IMR-90 (cell line): ENCODE results near the gene DNM3. TPM values are rescaled to one million over a fixed set of nuclear protein-coding genes. Genes with fewer than 3 reads are reported as not detected.

Experiments used
- ATAC-seq: fragments of 200-7000 bp; cut with Tn5 transposase; 2 replicates; pipeline ENCODE4 v1.9.1; 2020; ENCODE audit warnings: low read depth, mild to moderate bottlenecking, moderate library complexity
- BruUV-seq: library from RNA; stranded (reverse); fragments of 400-500 nt; replicated peaks from 2 replicates; lab custom pipeline; 2021; lab: Mats Ljungman, UMichigan
- CTCF ChIA-PET: fragments of 300-600 bp; formaldehyde crosslinking; extraction: SDS; loops from one replicate; lab custom pipeline; 2021; ENCODE audit warnings: antibody characterized with exemption; lab: Yijun Ruan, JAX
- POLR2A ChIA-PET: fragments of 300-600 bp; sonication (Branson Sonifier 250); formaldehyde crosslinking; loops from one replicate; lab custom pipeline; 2022; ENCODE audit warnings: antibody characterized with exemption; ENCODE audit not compliant: unreplicated experiment; lab: Charles Lee
- DNase-seq: peaks from one replicate; pipeline ENCODE4 v3.0.0; 2013
- H2AFZ ChIP-seq: replicated peaks from 2 replicates; pipeline ENCODE3; 2013; ENCODE audit warnings: low read length, mild to moderate bottlenecking; ENCODE audit not compliant: poor library complexity
- H2AK5ac ChIP-seq: 2 replicates; pipeline ENCODE4 v1.6.1; 2013; ENCODE audit warnings: low read depth, low read length, inconsistent platforms
- H2AK9ac ChIP-seq: replicated peaks from 2 replicates; pipeline ENCODE3; 2013; ENCODE audit warnings: mild to moderate bottlenecking, low read depth, low read length, moderate library complexity; ENCODE audit not compliant: poor library complexity
- H2BK120ac ChIP-seq: 2 replicates; pipeline ENCODE4 v1.6.1; 2013; ENCODE audit warnings: low read depth, low read length, inconsistent platforms
- H2BK15ac ChIP-seq: 3 replicates; pipeline ENCODE4 v1.6.1; 2013; ENCODE audit warnings: low read depth, low read length, inconsistent platforms
- H2BK20ac ChIP-seq: 2 replicates; pipeline ENCODE4 v1.6.1; 2013; ENCODE audit warnings: low read depth, mild to moderate bottlenecking, inconsistent platforms, low read length, moderate library complexity
- H2BK5ac ChIP-seq: 2 replicates; pipeline ENCODE4 v1.6.1; 2013; ENCODE audit warnings: mild to moderate bottlenecking, low read depth, low read length, inconsistent platforms; ENCODE audit not compliant: poor library complexity, severe bottlenecking
- H3K14ac ChIP-seq: replicated peaks from 2 replicates; pipeline ENCODE4 v1.6.1; 2013; ENCODE audit warnings: low read depth, low read length, inconsistent platforms
- H3K18ac ChIP-seq: 2 replicates; pipeline ENCODE4 v1.6.1; 2013; ENCODE audit warnings: low read depth, low read length, control low read depth
- H3K23ac ChIP-seq: 2 replicates; pipeline ENCODE4 v1.6.1; 2013; ENCODE audit warnings: low read depth, low read length, inconsistent platforms
- H3K27ac ChIP-seq: 2 replicates; pipeline ENCODE4 v1.5.1; 2013; ENCODE audit warnings: mild to moderate bottlenecking, control low read depth, low read length; ENCODE audit not compliant: insufficient read depth
- H3K27me3 ChIP-seq: 2 replicates; pipeline ENCODE4 v1.6.1; 2013; ENCODE audit warnings: low read length; ENCODE audit not compliant: control insufficient read depth, insufficient read depth
- H3K36me3 ChIP-seq: 2 replicates; pipeline ENCODE4 v1.6.1; 2013; ENCODE audit warnings: low read length, mixed read lengths; ENCODE audit not compliant: control insufficient read depth, insufficient read depth
- H3K4ac ChIP-seq: 2 replicates; pipeline ENCODE4 v1.6.1; 2013; ENCODE audit warnings: low read depth, low read length, inconsistent platforms
- H3K4me1 ChIP-seq: 2 replicates; pipeline ENCODE4 v1.6.1; 2013; ENCODE audit warnings: low read length, mixed read lengths; ENCODE audit not compliant: control insufficient read depth, insufficient read depth
- H3K4me2 ChIP-seq: 2 replicates; pipeline ENCODE4 v1.6.1; 2013; ENCODE audit warnings: low read depth, mild to moderate bottlenecking, control low read depth, low read length, moderate library complexity
- H3K4me3 ChIP-seq: 2 replicates; pipeline ENCODE4 v1.5.1; 2013; ENCODE audit warnings: low read depth, mild to moderate bottlenecking, control low read depth, low read length, moderate library complexity; ENCODE audit not compliant: insufficient read depth
- H3K56ac ChIP-seq: 2 replicates; pipeline ENCODE4 v1.6.1; 2013; ENCODE audit warnings: low read length, inconsistent platforms; ENCODE audit not compliant: insufficient read depth; ENCODE audit errors: extremely low read depth
- H3K79me1 ChIP-seq, 2 experiments: 2 replicates each; pipeline ENCODE4 v1.6.1; 2013; ENCODE audit warnings: low read length in 2 of 2, inconsistent platforms in 1 of 2, low read depth in 1 of 2
- H3K9ac ChIP-seq: 2 replicates; pipeline ENCODE4 v1.6.1; 2013; ENCODE audit warnings: low read depth, low read length, control low read depth
- H3K9me1 ChIP-seq: 2 replicates; pipeline ENCODE4 v1.6.1; 2013; ENCODE audit warnings: low read length, inconsistent platforms; ENCODE audit not compliant: insufficient read depth
- H3K9me3 ChIP-seq: 2 replicates; pipeline ENCODE4 v1.6.1; 2013; ENCODE audit warnings: low read length; ENCODE audit not compliant: control insufficient read depth, insufficient read depth
- H4K20me1 ChIP-seq: 2 replicates; pipeline ENCODE4 v1.6.1; 2013; ENCODE audit warnings: low read length, inconsistent platforms; ENCODE audit not compliant: insufficient read depth
- H4K5ac ChIP-seq: 2 replicates; pipeline ENCODE4 v1.6.1; 2013; ENCODE audit warnings: mild to moderate bottlenecking, low read depth, low read length, control low read depth
- H4K8ac ChIP-seq, 2 experiments: 2 replicates each; pipeline ENCODE4 v1.6.1; 2013; ENCODE audit warnings: low read depth in 2 of 2, low read length in 2 of 2, control low read depth in 1 of 2, inconsistent platforms in 1 of 2
- H4K91ac ChIP-seq: 2 replicates; pipeline ENCODE4 v1.6.1; 2013; ENCODE audit warnings: low read depth, low read length, inconsistent platforms; ENCODE audit not compliant: insufficient read depth
- BHLHE40 ChIP-seq: fragments of 150-350 bp; IDR thresholded peaks from 2 replicates; pipeline ENCODE4 v1.6.1; 2016; ENCODE audit warnings: mild to moderate bottlenecking, low read depth, low read length
- CEBPB ChIP-seq: IDR thresholded peaks from 2 replicates; pipeline ENCODE4 v1.6.1; 2012; ENCODE audit warnings: low read depth, low read length, improper control_type of control experiment
- CHD1 ChIP-seq: IDR thresholded peaks from 2 replicates; pipeline ENCODE4 v1.6.1; 2012; ENCODE audit warnings: low read depth, low read length, improper control_type of control experiment
- FOS ChIP-seq: fragments of 150-350 bp; IDR thresholded peaks from 2 replicates; pipeline ENCODE4 v1.6.1; 2016; ENCODE audit warnings: low read depth, low read length
- MAFK ChIP-seq: IDR thresholded peaks from 2 replicates; pipeline ENCODE4 v1.6.1; 2012; ENCODE audit warnings: low read depth, low read length, improper control_type of control experiment
- MAZ ChIP-seq: IDR thresholded peaks from 2 replicates; pipeline ENCODE4 v1.6.1; 2012; ENCODE audit warnings: low read depth, mild to moderate bottlenecking, low read length, improper control_type of control experiment, moderate library complexity, borderline replicate concordance
- MXI1 ChIP-seq: IDR thresholded peaks from 2 replicates; pipeline ENCODE4 v1.6.1; 2012; ENCODE audit warnings: low read depth, mild to moderate bottlenecking, low read length, moderate library complexity, borderline replicate concordance
- NFE2L2 ChIP-seq: fragments of 150-350 bp; IDR thresholded peaks from 2 replicates; pipeline ENCODE4 v1.6.1; 2016; ENCODE audit warnings: low read depth, mild to moderate bottlenecking, low read length
- POLR2A ChIP-seq: IDR thresholded peaks from 2 replicates; pipeline ENCODE4 v1.6.1; 2012; ENCODE audit warnings: mild to moderate bottlenecking, low read depth, low read length
- RAD21 ChIP-seq: IDR thresholded peaks from 2 replicates; pipeline ENCODE4 v1.6.1; 2012; ENCODE audit warnings: low read length, improper control_type of control experiment
- RCOR1 ChIP-seq: IDR thresholded peaks from 2 replicates; pipeline ENCODE4 v1.6.1; 2012; ENCODE audit warnings: mild to moderate bottlenecking, low read length, improper control_type of control experiment; ENCODE audit not compliant: insufficient replicate concordance
- RFX5 ChIP-seq: IDR thresholded peaks from 2 replicates; pipeline ENCODE4 v1.8.0; 2012; ENCODE audit warnings: low read depth, mild to moderate bottlenecking, low read length, moderate library complexity
- SMC3 ChIP-seq: fragments of 150-350 bp; IDR thresholded peaks from 2 replicates; pipeline ENCODE4 v1.6.1; 2016; ENCODE audit warnings: low read depth, mild to moderate bottlenecking, antibody characterized with exemption, low read length, moderate library complexity
- WGBS, 2 experiments: methylation state at CpG; one replicate each; pipeline versions ENCODE4 v1.1.5 to v1.1.7; 2013; ENCODE audit warnings: missing lambda C conversion rate in 2 of 2; ENCODE audit not compliant: insufficient read length in 1 of 2; ENCODE audit errors: extremely low coverage in 2 of 2; 5-methylcytosine and 5-hydroxymethylcytosine counted together
- dilution Hi-C: fragments of 300-500 bp; cut with HindIII; formaldehyde crosslinking; loops from one replicate; pipeline ENCODE4 v1.14.3; 2018; ENCODE audit warnings: low sequenced_read_pairs; ENCODE audit not compliant: unreplicated experiment
- in situ Hi-C: fragments of 300-500 bp; cut with MboI; formaldehyde crosslinking; loops from 3 replicates; pipeline ENCODE4 v1.14.3; 2019; ENCODE audit warnings: low sequenced_read_pairs, inconsistent platforms, mixed read lengths
- intact Hi-C: fragments of 100-400 bp; cut with micrococcal nuclease; formaldehyde crosslinking; loops from 2 replicates; pipeline ENCODE4 v1.10.0; 2022
- polyA plus RNA-seq, 3 experiments: library from polyadenylated mRNA; depleted of rRNA; stranded (reverse); fragments of >200 nt; gene quantifications; 2 replicates each; pipeline ENCODE4 v1.2.3, GENCODE V29; 2012; ENCODE audit warnings: low replicate concordance in 1 of 3
- total RNA-seq: library from RNA; depleted of rRNA; stranded (reverse); fragments of >200 nt; gene quantifications from 2 replicates; pipeline ENCODE4 v1.2.3, GENCODE V29; 2012
- TF ChIP-seq, protein P1 (sequence below): fragments of 150-350 bp; IDR thresholded peaks from 2 replicates; pipeline ENCODE4 v1.6.1; 2016; ENCODE audit warnings: low read depth, mild to moderate bottlenecking, low read length, moderate library complexity, borderline replicate concordance
- TF ChIP-seq, protein P2 (sequence below): fragments of 150-350 bp; IDR thresholded peaks from 2 replicates; pipeline ENCODE4 v1.6.1; 2017; ENCODE audit warnings: mild to moderate bottlenecking, antibody characterized with exemption, low read length, low read depth
- TF ChIP-seq, protein P3 (sequence below): conservative IDR thresholded peaks from 2 replicates; pipeline ENCODE4 v1.5.1; 2012; ENCODE audit warnings: mild to moderate bottlenecking, low read depth, low read length, improper control_type of control experiment

Gene DNM3
- total and polyA plus RNA-seq, 2 of the 4 experiments (the other 2 are of a cell fraction), result 0.36 TPM

DNA sequence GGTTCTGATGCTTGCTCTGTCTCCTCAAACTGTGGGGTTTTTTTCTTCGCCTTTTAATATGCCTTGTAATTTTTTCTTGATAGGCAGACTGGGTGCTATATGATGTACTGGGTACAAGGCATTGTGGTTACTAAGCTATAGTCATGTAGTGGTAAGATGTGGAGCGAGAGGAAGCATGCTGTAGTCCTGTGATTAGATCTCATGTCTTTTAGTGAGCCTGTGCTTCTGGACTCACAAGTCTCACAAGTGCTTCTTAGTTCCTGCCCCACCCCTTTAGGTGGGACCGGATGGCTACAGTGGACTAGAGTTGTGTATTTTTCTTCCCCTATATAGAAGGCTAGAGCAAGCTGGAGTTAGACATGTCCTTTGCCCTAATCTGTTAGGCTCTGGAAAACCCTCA is 178.7 kb downstream of the DNM3 start:
- Histone ChIP-seq H4K8ac (no peak overlapping the region), H3K9ac (no peak overlapping the region), H3K18ac (no peak overlapping the region), H3K79me1 (no peaks in the 10 kb centered on the region), H3K4me3 (no peak overlapping the region), H3K36me3 (no peaks in the 10 kb centered on the region), H3K4ac (no peak overlapping the region), H3K4me1 (no peaks in the 10 kb centered on the region), H4K91ac (no peak overlapping the region), H3K9me1 (0 out of 2 replicates have a peak, but pooled peaks cover 2% of the 10 kb centered on the region), H3K14ac (no peak overlapping the region), H2AK5ac (no peak overlapping the region), H2BK15ac (no peak overlapping the region), H4K5ac (no peak overlapping the region), H2AFZ (no peak overlapping the region), H3K56ac (no peak overlapping the region), H2BK20ac (no peak overlapping the region), H2BK120ac (no peak overlapping the region), H3K23ac (no peak overlapping the region), H3K27me3 (no peaks in the 10 kb centered on the region), H3K9me3 (no peaks in the 10 kb centered on the region), H4K20me1 (no peaks in the 10 kb centered on the region), H2BK5ac (no peak overlapping the region), H2AK9ac (no peak overlapping the region), H3K4me2 (no peak overlapping the region), H3K27ac (no peak overlapping the region)
- no TSS peak for BruUV-seq
- TF ChIP-seq NFE2L2 (no peak), SMC3 (no peak), BHLHE40 (no peak), CEBPB (no peak), FOS (no peak), MAFK (no peak), RCOR1 (no peak), MXI1 (no peak), RAD21 (no peak), CHD1 (no peak), MAZ (no peak), POLR2A (no peak), RFX5 (no peak)
- TF ChIP-seq, protein P1, sequence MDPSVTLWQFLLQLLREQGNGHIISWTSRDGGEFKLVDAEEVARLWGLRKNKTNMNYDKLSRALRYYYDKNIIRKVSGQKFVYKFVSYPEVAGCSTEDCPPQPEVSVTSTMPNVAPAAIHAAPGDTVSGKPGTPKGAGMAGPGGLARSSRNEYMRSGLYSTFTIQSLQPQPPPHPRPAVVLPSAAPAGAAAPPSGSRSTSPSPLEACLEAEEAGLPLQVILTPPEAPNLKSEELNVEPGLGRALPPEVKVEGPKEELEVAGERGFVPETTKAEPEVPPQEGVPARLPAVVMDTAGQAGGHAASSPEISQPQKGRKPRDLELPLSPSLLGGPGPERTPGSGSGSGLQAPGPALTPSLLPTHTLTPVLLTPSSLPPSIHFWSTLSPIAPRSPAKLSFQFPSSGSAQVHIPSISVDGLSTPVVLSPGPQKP, result no peak
- TF ChIP-seq, protein P2, sequence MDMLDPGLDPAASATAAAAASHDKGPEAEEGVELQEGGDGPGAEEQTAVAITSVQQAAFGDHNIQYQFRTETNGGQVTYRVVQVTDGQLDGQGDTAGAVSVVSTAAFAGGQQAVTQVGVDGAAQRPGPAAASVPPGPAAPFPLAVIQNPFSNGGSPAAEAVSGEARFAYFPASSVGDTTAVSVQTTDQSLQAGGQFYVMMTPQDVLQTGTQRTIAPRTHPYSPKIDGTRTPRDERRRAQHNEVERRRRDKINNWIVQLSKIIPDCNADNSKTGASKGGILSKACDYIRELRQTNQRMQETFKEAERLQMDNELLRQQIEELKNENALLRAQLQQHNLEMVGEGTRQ, result no peak
- TF ChIP-seq, protein P3, sequence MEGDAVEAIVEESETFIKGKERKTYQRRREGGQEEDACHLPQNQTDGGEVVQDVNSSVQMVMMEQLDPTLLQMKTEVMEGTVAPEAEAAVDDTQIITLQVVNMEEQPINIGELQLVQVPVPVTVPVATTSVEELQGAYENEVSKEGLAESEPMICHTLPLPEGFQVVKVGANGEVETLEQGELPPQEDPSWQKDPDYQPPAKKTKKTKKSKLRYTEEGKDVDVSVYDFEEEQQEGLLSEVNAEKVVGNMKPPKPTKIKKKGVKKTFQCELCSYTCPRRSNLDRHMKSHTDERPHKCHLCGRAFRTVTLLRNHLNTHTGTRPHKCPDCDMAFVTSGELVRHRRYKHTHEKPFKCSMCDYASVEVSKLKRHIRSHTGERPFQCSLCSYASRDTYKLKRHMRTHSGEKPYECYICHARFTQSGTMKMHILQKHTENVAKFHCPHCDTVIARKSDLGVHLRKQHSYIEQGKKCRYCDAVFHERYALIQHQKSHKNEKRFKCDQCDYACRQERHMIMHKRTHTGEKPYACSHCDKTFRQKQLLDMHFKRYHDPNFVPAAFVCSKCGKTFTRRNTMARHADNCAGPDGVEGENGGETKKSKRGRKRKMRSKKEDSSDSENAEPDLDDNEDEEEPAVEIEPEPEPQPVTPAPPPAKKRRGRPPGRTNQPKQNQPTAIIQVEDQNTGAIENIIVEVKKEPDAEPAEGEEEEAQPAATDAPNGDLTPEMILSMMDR, result no peak
- intact Hi-C loops, result no loop called here
- dilution Hi-C loops, result no loop called here
- ChIA-PET POLR2A (no interaction called here), CTCF (interaction anchor here (0.7 kb wide), 1 partner anchor 427 kb away, joined by 3 read pairs; no protein-coding TSS in a partner anchor)
- DNase-seq, result no peak
- in situ Hi-C loops, result loop anchor here (25.0 kb wide), 1 partner anchor 692 kb away; no protein-coding TSS in a partner anchor
- ATAC-seq, result no peak
- no CpG with 5 or more reads among the region's 3 CpGs for WGBS, 2 experiments
